Loucy (cell line): Measurements from ENCODE around the gene FCSK.

Source experiments
- H2AFZ ChIP-seq: fragments of 200-600 bp; sonication (generic); 2 replicates; pipeline ENCODE4 v1.6.0; 2016; ENCODE audit warnings: antibody characterized with exemption, mild to moderate bottlenecking, low read length, moderate library complexity
- H3F3A ChIP-seq: fragments of 200-600 bp; 2 replicates; pipeline ENCODE4 v1.6.0; 2016; ENCODE audit warnings: antibody characterized with exemption, low read depth, mild to moderate bottlenecking
- H3K27me3 ChIP-seq: fragments of 200-600 bp; sonication (generic); 2 replicates; pipeline ENCODE4 v1.6.1; 2014; ENCODE audit warnings: low read length, mild to moderate bottlenecking; ENCODE audit not compliant: insufficient read depth, poor library complexity, severe bottlenecking
- H3K36me3 ChIP-seq: fragments of 200-600 bp; sonication (generic); 2 replicates; pipeline ENCODE4 v1.6.1; 2016; ENCODE audit warnings: low read length; ENCODE audit not compliant: insufficient read depth
- H3K4me1 ChIP-seq: fragments of 200-600 bp; sonication (generic); 2 replicates; pipeline ENCODE4 v1.5.1; 2014; ENCODE audit warnings: low read length, mild to moderate bottlenecking; ENCODE audit not compliant: insufficient read depth, poor library complexity, severe bottlenecking
- H3K4me2 ChIP-seq: fragments of 200-600 bp; sonication (generic); 2 replicates; pipeline ENCODE4 v1.6.0; 2014; ENCODE audit warnings: antibody characterized with exemption, low read length, low read depth, mild to moderate bottlenecking; ENCODE audit not compliant: poor library complexity, severe bottlenecking
- H3K4me3 ChIP-seq: fragments of 200-600 bp; sonication (generic); 2 replicates; pipeline ENCODE4 v1.5.1; 2014; ENCODE audit warnings: low read length, mild to moderate bottlenecking, mixed read lengths; ENCODE audit not compliant: poor library complexity, severe bottlenecking
- H3K79me2 ChIP-seq: fragments of 200-600 bp; sonication (generic); 2 replicates; pipeline ENCODE4 v1.6.1; 2014; ENCODE audit warnings: low read length; ENCODE audit not compliant: insufficient read depth
- H3K9ac ChIP-seq: fragments of 200-600 bp; sonication (generic); 2 replicates; pipeline ENCODE4 v1.6.0; 2014; ENCODE audit warnings: mild to moderate bottlenecking, low read depth, low read length, moderate library complexity; ENCODE audit not compliant: poor library complexity, severe bottlenecking
- H3K9me2 ChIP-seq: fragments of 200-600 bp; sonication (generic); replicated peaks from 2 replicates; pipeline ENCODE4 v1.6.1; 2016; ENCODE audit warnings: low read depth, low read length, mixed read lengths
- H3K9me3 ChIP-seq: fragments of 200-600 bp; sonication (generic); 2 replicates; pipeline ENCODE4 v1.6.1; 2014; ENCODE audit warnings: mild to moderate bottlenecking, antibody characterized with exemption, low read length, low read depth; ENCODE audit not compliant: insufficient read depth
- H4K20me1 ChIP-seq: fragments of 200-600 bp; sonication (generic); 2 replicates; pipeline ENCODE4 v1.6.0; 2014; ENCODE audit warnings: antibody characterized with exemption, low read length, mild to moderate bottlenecking; ENCODE audit not compliant: insufficient read depth, poor library complexity, severe bottlenecking
- CTCF ChIP-seq: fragments of 200-600 bp; sonication (generic); conservative IDR thresholded peaks from 2 replicates; pipeline ENCODE4 v1.5.1; 2014; ENCODE audit warnings: mild to moderate bottlenecking, antibody characterized with exemption, low read length
- EZH2phosphoT487 ChIP-seq: fragments of 200-600 bp; IDR thresholded peaks from 2 replicates; pipeline ENCODE4 v1.6.1; 2018; ENCODE audit warnings: antibody characterized with exemption, mild to moderate bottlenecking, moderate library complexity, borderline replicate concordance

The FCSK gene

GRCh38 chr16:70527315-70527996, 73.1 kb downstream of the FCSK start:
- Histone ChIP-seq H3K4me3 (peak overlapping the region; percentile 99), H3K36me3 (peaks cover 47% of the 10 kb centered on the region)

GRCh38 chr16:70529051-70529777, 74.8 kb downstream of the FCSK start:
- Histone ChIP-seq H3K9me3 (no peaks in the 10 kb centered on the region), H3K79me2 (peaks cover 100% of the 10 kb centered on the region), H3F3A (no peaks in the 10 kb centered on the region), H3K4me2 (peak overlapping the region; percentile 99), H4K20me1 (peaks cover 89% of the 10 kb centered on the region), H3K27me3 (peaks cover 2% of the 10 kb centered on the region), H3K9ac (peak overlapping the region; percentile 35), H3K4me3 (peak overlapping the region; percentile 99), H3K9me2 (no peaks in the 10 kb centered on the region), H3K36me3 (peaks cover 63% of the 10 kb centered on the region), H2AFZ (no peak overlapping the region), H3K4me1 (peaks cover 40% of the 10 kb centered on the region)
- TF ChIP-seq EZH2phosphoT487 (no peak), CTCF (peak; percentile 70)

More at GRCh38 chr16:70527315-70527996, 73.1 kb downstream of the FCSK start:
- H3K9ac ChIP-seq: peak overlapping the region; percentile 99
- no peaks in the 10 kb centered on the region for H3K9me3 ChIP-seq
- no peaks in the 10 kb centered on the region for H3K9me2 ChIP-seq
- H3F3A ChIP-seq: no peaks in the 10 kb centered on the region
- H3K79me2 ChIP-seq: peaks cover 96% of the 10 kb centered on the region
- H2AFZ ChIP-seq: no peak overlapping the region
- H3K4me2 ChIP-seq: peak overlapping the region; percentile 99
- TF ChIP-seq EZH2phosphoT487: no peak
- TF ChIP-seq CTCF: no peak
- peaks cover 39% of the 10 kb centered on the region for H3K4me1 ChIP-seq
- H4K20me1 ChIP-seq: peaks cover 82% of the 10 kb centered on the region
- H3K27me3 ChIP-seq: peaks cover 9% of the 10 kb centered on the region
